GM19043 (cell line): ENCODE data around the gene UBE2E2.

Experiments
- ATAC-seq: cut with Tn5 transposase; IDR thresholded peaks from one replicate; pipeline ENCODE4 v1.9.1; 2021; ENCODE audit warnings: low read depth; ENCODE audit not compliant: unreplicated experiment

UBE2E2 gene

DNA sequence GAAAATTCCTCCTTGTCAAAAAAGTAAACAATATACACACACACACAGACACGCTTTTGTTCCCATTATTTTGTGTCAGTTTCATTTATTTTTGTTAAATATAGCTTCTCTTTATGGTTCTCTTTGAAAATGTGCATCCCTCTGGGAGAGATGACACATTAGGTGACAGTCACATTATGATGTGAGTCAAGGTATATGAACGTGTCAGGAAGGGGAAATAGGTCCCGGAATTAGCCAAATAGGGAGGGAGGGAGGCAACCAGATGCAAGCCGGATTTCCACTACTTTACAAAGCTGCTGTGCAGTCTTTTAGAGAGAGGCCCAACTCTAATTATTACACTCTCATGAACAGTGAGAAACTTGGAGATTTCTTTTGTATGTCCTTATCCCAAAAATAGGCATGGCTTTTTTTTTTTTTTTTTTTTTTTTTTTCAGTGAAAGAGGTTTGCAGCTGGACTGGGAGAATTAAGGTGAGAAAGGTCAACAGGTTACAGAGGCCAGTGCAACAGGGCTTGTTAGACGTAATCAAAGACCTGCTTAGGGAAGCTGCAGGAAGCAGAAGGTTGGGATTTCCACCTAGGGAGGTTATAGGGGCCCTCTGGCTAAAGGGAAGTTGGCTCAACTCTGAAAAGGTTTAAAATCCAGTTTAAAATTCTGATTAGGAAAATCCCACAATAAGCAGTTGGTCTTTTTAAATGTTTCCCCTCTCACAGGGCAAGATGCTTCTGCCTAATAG is 362.1 kb downstream of the UBE2E2 start:
- ATAC-seq: no peak

DNA sequence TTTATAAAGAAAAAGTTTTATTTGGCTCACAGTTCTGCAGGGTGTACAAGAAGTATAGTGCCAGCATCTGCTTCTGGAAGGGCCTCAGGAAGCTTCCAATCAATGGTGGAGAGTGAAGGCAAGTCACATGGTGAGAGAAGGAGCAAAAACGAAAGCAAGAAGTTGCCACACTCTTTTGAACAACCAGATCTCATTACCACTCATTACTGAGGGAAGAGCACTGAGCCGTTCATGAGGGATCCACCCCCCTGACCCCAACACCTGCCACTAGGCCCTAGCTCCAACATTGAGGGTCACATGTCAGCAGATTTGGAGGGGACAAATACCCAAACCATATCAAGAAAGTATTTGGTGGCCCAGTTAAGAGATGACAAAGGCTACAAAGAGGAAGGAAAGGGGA is 363.4 kb downstream of the UBE2E2 start:
- ATAC-seq: no peak

DNA sequence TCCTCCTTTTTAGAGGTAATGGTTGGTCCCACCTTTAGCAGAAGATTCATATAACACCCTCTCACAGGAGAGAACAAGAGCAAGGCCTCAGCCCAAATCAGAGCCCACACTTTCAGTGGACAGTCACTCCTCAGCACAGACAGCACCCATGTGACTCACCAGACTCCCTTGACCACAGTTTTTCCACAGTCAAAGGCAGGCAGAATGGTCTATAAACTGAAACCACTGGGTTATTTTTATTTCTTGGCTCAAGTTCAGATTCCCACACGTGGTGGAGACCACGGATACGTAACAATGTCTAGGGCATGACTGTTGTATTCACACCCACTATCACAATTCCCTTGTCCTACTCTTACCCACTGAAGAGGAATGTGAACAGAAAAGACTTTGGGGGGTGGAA is 364.8 kb downstream of the UBE2E2 start:
- ATAC-seq: no peak

DNA sequence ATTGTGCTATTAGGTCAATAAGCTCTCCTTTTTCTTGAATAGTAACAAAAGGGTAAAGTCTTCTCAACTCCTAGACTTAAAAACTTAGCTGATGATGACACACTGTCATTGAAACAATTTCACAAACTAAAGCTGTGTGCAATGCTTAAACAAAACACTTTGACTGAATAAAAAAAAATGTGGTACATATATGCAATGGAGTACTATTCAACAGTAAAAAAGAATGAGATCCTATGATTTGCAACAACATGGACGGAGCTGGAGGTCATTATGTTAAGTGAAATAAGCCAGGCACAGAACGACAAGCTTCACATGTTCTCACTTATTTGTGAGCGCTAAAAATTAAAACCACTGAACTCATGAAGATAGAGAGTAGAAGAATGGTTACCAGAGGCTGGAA is 370.7 kb downstream of the UBE2E2 start:
- no peak for ATAC-seq

DNA sequence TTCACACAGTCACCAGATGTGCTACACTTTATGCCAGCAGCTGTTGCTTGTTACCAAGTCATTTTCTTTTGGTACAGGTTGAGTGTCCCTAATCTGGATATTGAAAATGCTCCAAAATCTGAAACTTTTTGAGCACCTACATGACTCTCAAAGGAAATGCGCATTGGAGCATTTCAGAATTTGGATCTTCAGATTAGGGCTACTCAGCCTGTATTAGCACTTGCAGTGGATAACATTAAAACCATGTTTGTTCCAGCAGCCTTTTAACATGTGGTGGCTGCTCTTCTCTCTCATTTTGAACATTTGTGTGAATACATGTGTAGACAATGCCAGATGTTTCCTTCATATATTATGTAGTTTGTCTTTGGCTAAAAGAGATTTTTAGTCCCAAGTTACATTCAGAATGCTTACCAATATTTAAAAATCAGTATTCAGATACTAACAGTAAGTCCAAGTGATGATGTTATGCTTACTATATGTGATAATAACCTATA is 371.7 kb downstream of the UBE2E2 start:
- ATAC-seq: no peak

DNA sequence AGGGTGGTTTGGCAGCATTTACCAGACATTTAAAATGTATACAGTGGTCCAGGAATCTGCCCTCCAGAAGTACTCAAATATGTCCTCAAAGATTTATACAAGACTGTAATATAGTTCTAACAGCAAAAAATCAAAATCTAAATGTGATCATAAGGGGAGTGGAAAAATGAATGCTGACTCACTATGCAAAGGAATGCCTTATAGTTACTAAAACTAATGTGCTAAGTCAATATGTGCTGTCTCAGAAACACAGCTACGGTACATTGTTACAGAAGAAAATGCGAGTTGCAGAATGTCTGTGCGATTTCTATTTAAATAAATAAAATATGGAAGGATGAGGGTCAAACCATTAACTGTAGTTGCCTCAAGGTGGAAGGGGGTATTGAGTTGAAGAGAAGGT is 372.6 kb downstream of the UBE2E2 start:
- no peak for ATAC-seq

DNA sequence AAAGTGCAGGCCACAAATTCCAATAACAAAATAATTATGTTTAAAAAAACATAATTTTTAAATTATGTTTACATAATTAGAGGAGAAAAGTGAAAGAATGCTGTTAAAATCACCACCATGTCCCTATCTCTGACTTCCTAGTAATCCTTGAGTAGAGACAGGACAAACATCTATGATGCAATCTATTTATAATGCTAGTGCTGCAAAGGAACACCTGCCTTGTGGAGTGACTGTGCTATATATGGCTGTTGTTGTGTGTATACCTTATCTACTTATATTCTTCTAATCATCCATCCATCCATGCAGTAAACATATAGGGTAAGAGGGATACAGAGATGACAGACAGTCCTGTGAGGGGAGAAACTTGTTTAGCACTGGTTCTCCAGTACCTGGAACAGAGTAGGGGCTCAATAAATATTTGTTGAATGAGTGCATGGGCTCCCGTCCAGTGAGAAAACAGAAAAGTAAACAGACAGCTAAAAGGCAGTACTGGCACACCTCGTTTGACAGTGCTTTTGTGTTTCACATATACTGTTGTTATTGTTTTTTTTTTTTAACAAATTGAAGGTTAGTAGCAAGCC is 373.3 kb downstream of the UBE2E2 start:
- ATAC-seq: no peak

DNA sequence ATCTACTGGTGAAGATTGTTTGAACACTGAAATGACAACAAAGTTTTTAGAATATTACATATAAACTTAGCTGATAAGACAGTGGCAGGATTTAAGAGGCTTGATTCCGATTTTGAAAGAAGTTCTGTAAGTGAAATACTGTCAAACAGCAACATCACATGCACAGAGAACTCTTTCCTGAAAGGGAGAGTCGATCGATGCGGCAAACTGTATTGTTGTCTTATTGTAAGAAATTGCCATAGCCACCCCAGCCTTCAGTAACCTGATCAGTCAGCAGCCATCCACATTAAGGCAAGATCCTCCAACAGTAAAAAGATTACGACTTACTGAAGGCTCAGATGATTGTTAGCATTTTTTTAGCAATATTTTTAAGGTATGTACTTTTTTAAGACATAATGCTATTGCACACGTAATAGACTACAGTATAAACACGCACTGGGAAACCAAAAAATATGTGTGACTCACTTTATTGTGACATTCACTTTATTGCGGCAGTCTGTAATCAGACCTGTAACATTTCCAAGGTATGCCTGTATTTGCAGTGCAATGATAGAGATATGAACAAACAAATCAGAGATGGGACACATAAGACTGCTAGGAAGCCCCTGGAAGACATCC is 377.1 kb downstream of the UBE2E2 start:
- ATAC-seq: no peak

DNA sequence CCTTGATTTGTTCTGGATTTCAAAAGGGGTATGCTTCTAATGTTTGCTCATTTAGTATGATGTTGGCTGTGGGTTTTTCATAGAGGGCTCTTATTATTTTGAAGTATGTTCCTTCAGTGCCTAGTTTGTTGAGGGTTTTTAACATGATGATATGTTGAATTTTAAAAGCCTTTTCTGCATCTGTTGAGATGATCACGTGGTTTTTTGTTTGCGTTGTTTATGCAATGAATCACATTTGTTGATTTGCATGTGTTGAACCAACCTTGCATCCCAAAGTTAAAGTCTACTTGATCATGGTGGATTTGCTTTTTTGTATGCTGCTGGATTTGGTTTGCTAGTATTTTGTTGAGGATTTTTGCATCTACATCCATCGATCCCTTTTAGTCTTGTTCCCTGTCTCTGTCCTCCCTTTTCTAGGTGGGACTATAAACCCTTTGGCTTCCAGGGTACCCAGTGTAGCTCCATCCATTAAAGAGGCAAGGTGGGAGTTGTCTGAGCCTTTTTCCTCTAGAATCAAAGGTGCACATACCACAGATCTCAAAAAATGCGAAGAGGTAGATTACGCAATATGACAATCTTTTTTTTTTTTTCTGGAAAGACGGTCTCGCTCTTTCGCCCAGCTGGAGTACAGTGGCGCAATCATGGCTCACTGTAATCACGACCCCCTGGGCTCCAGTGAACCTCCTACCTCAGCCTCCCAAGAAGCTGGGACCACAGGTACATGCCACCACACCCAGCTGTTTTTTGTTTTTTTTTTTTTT is 381.0 kb downstream of the UBE2E2 start:
- no peak for ATAC-seq

DNA sequence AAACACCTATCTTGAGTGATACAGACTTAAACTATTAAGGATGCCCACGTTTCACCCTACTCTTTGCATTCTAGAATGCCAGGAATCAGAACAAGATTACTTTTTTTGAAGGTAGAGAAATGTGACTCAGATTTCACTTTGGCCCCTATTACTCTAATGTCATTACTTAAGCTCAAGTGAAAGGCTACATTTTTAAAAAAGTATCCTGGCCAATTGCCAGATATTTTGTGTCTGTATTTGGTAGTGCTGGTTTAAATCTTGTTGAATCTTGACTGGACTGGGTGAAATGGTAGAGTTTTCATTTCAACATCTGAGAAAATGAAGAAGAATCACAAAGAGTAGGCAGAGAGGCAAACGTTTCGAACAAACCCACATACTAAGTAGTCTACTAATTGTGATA is 384.4 kb downstream of the UBE2E2 start:
- ATAC-seq: no peak

DNA sequence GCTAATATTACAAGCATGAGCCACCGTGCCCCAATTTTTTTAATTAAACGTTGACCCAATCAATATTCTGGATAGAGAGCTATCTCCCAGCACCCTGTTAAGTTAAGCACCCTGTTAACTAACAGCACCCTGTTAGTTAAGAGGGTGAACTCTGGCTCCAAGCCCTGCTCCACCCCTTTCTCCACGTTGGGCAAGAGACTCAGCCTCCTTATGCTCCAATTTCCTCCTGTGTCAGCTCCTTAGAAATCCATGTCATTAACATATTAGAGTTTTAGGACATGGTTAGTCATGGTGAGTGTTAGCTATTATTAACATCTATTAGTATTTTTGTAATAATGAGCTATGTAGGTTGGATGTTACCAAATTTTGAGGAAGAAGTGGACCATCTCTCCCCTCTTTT is 385.4 kb downstream of the UBE2E2 start:
- ATAC-seq: no peak

DNA sequence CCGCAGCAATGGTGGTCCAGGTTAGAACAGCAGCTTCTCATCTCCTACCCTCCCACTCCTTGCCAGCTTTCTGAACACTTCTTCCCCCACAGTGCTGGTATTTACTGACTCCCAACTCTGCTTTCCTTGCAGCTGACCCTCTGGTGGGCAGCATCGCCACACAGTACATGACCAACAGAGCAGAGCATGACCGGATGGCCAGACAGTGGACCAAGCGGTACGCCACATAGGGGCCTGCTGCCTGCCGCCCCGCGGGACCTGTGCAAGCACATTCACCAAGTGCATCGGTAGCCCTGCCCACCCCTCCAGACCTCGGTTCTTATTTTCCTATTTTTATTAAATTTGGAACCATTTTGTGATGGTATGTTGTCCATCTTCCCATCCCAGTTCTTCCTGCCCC is 386.5 kb downstream of the UBE2E2 start:
- no peak for ATAC-seq

DNA sequence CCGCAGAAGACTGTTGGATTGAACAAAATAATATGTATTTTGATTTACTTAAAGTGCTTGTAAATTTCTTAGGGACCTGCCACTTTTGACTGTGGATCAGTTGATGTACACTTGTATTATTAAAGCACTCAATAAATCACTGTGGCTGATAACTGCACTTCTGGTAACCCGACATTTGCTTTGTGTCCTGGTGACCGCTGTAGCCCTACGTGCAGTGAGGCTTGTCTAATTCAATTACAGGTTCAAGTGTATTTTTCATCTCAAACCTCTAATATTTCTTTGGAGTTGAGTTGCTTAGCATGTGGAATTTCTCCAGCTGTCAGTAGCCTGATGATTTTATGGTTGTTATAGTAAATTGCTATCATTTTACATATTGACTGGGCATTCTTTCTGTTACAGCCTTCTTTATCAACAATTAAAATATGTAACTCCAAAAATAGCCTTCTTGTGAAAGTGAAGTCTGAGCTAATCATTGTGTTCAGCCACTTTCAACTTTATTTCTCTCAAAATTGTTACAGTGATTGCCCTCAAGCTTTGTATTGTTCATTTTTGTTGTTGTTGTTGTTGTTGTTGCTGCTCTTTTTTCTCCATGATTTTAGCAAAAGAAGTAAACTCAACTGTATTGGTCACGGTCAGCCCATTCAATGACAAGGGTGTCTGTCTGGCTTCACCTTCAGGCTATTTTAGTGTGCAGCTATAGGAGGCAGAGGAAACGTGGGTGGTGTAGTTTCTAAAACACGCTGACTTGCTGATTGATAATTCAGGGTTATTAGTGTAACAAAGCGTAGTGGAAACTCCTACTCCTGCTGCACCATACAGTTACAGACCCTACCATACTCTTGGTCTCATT is 387.5 kb downstream of the UBE2E2 start:
- ATAC-seq: peak; percentile 62

DNA sequence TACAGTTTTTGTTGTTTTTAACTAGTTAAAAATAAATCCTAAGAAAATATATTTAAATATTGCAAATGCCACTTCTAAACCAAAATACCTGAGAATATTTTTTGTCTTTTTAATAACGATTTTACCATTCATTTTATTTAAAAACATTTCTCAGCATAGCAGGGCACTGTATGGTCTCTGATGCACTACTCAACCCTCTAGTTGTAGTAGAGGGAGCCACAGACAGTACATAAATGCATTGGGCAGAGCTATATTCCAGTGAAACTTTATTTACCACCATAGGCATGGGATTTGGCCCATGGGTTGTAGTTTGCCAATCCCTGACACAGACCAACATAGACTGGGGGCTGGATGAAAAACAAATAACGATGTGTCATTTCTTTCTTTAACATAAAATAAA is 388.2 kb downstream of the UBE2E2 start:
- no peak for ATAC-seq

DNA sequence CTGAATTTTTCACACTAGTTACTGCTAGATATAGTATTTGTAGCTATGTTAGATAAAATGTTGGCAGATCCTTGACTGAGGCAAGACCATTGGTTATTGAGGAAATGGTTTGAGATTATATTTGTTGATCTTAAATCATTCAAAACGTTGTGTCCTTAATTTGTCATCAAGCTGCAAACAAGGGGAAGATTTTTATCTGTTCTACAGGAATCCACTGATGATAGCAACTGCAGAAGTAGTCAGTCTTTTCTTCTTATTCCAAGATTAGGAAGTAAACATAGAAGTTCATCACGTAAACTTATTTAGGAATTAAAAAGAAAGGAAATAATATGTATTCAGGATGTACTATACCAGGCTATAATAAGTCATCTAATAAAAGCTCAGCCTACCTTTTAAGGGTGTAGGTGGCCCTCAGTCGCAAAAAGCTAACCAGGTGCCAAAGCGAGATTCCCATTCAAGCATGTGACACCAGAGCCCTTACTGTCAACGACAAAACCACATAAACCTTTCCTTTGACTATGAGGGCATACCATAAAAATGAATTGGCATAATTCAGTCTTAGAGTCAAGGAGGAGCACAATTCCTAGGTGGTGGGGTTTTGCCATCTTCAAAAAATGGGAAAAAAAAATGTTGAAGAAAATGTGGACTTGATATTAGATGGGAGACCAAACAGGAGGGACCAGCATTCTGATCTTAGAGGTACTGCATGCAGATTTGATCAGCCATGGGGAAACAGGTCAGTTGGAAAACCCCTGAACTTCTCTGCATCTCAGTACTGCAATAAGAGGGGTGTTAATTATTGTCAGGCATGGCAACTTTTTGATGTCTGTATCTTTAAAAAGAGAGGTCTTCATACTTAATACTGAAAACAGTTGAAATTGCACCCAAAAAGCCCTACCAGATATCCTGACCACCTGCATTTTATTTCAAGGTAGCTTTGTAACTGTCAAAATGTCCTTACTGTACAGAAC is 390.1 kb downstream of the UBE2E2 start:
- peak; percentile 62 for ATAC-seq

DNA sequence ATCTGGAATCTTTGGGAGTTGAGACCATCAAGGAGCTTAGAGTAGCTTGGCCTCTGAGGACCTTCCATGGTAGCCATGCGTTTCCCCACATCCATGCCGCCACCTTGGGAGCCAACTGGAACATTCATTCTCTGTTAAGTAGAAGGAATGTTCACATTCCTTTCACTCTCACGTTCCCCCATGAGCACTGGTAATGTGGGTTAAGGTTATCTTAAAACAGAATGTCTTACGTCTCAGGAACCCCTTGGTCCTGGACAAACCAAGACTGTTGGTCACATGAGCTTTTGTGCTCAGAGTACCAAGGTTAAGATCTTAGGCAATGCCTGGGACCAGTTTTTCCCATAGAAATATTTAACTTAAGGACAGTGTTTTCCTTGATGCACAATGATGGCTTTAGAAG is 390.9 kb downstream of the UBE2E2 start:
- no peak for ATAC-seq

DNA sequence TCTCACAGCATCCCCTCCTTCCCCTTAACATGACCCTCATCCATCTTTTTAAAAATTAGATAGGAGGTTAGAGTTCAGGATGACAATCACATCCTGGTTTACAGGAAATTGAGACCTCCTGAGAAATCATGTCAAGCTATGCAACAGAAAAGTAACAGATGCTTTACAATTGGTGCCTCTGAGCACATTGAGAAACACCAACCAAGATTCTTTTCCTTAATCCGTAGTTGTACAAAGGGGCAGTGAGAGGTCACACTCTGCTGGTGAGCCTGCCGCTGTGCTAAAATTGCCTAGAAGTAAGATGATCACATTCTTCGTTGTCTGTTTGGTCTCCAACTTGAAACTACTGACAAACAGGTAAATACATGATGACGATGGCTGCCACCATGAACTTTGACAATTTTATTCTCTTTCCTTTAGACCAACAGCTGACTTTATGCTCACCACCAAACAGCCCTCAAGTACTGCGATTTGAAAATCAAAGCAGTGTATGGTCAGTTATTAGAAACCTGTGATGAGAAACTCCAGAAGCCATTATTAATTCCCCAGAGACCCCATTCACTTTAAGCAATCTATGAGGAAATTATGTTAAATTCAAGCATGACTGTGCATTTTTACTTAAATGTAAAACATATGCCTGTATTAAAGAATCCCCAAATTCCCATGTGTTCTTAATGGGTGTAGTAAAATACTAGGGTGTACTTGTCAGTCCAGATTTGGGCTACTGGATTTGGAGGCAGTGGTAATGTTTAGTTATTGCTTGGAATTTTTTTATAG is 392.0 kb downstream of the UBE2E2 start:
- ATAC-seq: no peak

DNA sequence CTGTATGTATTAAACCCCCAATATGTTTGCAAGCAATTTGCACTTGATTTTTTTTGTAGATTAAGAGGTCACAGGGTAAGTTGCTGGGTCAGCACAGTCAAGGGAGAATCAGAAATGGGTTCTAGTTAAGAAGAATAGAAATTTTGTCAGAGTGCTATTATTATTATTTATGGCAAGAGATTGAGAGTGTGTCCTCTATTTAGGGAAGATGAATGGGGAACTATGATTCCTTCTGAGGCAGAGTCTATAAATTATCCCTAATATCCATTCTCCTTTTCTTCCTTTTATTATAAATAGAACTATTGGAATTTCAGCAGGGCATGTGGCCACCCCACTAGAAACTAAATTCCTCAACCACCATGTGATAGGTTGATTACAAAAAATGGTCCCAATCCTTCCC is 392.7 kb downstream of the UBE2E2 start:
- no peak for ATAC-seq
